NCI-H2107 (cell line): ENCODE data around the gene CTTN.
"Not testable (repeated sequence)": the region's sequence is repeated elsewhere in the genome, so short reads cannot be mapped to it uniquely, and the experiment has no call there.

ENCODE experiments used
- DNase-seq: peaks from one replicate; lab custom pipeline; 2025; lab: John Stamatoyannopoulos, UW

The CTTN gene

DNA sequence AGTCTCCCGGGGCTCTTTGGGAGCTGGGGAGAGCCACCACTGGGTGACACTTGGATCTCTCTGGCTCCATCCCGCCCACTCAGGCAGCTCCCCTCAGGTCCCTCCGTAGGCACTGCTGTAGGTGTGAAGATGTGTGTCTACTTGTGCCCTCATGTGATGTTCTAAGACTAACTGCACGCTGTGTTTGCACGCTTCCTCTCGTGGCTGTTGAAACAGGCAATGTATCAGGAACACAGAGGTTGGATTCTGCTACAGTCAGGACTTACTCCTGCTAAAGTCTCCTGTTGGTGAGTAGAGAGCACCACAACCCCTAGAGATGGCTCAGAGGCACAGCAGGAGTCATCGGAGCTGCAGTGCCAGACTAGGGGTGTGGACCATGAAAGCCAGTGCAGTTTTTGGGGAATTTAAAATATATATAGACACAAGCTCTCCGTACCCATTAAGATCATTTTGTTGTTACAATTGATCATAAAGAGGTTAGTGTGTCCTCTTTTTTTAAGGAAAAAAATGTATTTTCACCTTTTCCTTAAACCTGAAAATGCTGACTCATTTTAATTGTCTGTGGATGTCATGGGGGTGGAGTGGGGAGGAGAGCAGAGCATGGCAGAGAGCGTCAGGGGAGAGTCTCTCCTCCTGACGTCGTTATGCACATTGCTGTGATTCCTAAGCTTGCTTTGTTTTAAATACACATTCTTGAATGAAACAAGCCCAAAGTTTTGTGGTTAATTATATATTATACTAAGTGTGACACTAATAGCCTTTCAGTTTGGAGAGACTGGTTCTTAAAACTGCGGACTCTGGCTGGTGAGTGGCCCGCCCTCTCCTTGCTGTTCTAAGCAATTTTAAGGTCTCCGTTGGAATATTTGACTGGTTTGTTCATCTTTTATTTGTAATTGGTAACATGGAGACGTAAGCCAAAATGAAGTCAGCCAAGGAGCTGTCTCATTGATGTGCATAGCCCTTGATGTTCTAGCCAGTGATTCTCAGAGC is 16.2 kb upstream of the CTTN start:
- no peak for DNase-seq

DNA sequence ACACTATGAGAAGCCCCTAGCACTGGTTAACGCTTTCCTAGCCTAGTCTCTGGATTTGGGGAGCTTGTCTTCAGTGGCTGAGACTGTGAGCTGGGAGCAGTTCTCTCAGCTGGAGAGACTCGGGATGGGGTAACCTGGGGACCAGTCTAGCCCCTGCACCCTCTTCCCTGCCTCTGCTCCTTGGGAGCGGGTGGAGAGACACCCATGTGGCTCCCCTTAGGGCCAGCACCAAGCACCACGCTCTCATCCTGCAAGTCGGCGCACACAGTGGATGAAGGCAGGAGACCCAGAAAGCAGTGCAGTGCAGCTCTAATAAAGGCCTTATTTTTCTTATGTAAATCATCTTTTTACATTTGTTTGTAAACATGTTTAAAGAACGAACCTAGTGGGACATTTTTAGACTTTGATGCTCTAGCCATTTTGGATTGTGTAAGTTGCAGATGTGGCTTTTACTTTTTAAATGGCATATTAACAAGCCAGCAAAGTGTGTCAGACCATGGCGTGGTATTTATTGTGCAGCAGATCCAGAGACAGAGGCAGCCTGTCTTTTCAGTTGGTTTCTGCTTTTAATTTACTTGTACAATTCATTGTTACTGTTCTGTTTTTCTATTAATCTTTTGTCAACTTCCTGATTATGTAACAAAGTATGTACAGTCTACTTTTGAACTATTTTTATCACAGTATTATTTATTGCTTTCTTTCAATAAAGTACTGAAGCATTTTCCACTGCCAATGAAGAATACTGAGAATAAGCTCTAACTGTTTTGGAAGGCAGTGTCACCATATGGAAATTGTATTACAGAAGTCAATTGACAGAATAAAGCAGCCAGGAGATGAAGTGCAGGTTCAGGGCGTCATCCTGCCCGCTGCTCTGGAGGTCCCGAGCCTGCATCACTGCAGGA is 14.4 kb upstream of the CTTN start:
- no peak for DNase-seq

DNA sequence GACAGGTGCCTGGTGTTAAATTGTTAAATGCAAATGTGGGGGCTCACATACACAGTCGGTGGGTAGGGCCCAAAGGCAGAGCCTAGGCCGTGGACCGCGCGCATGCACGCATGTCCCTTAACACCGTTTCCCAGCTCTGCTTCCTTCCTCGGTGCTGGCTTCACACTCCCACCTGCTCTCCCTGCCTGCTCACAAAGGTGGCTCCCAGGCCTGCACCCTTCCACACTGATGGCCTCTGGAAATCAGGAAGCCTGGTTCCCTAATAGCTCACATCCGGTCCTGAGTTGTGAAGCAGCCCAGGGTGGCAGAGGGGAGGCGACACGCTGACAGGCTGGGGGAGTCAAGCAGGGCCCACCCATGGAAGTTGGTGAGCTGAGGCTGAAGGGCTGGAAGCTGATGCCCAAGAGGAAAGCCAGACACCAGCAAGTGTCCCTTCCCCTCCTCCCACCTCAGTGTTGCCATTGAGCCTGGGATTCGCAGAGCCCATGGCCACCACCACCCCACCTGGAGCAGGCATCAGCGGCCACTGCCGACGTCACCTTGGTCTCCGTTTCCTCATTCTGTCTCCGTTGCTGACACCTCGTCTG is 13.7 kb upstream of the CTTN start:
- DNase-seq, result no peak

DNA sequence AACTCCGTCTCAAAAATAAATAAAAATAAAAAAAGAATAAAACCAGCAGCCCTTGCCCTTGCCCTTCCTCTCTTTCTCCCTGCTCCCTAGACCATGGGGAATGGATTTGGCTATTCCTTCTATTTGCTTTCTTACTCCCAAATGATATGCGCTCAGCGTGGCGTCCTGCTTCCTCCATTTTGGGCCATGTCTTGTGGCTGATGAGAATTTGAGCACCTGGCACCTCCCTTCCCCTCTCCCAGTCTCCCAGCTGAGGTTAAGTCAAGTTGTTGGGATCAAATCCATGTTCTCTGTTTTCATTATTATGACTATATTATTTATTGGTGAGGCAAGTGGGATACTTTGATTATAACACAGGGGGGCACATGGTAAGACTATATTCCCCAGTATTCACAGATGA is 10.8 kb upstream of the CTTN start:
- DNase-seq, result no peak

DNA sequence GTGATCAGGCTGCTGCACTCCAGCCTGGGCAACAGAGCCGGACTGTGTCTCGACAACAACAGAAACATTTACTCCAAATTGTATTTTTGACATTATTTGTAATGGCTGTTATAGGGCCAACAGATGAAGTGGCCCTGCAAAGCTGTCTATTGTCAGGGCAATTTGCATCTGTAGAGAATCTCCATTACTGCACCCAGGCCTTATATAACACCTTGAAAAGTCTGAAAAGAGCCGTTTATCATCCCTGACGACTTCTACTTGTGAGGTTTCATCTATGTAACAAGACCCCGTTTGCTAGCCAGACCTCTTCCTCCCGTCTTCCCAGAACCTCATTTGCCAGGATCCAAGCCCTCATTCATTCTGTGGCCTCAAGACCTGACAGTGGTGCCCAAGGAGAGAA is 9.1 kb upstream of the CTTN start:
- no peak for DNase-seq

DNA sequence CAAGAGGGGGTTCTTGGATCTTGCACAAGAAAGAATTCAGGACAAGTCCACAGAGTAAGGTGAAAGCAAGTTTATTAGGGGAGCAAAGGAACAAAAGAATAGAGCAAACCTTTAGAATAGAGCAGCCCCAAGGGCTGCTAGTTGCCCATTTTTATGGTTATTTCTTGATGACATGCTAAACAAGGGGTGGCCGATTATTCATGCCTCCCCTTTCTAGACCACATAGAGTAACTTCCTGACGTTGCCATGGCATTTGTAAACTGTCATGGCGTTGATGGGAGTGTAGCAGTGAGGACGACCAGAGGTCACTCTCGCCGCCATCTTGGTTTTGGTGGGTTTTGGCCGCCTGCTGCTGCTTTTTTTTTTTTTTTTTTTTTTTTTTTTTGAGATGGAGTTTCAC is 7.4 kb upstream of the CTTN start:
- not testable (repeated sequence) for DNase-seq

DNA sequence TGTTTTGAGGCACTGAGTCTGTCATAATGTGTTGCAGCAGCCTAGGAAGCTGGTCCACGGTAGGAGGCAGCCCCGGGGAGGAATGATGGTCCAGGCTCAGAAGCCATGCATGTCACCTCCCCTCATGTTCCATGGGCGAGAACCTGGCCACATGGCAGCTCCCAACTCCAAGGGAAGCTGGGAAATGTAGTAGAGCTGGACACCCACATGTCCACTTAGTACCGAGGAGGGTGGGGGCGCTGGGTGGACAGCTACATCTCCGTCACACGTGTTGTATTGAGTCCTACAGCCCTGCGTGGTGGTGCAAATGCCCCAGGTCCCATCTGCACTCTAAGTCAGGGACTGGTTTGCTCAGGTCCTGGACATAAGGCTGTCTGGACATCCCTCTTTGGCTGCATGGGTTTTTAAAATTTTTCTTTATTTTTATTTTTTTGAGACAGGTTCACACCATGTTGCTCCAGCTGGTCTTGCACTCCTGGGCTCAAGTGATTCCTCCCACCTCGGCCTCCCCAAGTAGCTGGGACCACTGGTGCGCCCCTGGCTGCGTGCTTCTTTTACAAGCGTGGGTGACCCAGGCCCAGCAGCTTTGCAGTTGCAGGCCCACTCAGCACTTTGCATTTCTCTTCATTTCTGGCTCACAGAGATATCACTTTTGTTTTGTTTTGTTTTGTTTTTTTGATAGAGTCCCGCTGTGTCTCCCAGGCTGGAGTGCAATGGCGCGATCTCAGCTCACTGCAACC is 3.9 kb upstream of the CTTN start:
- no peak for DNase-seq

DNA sequence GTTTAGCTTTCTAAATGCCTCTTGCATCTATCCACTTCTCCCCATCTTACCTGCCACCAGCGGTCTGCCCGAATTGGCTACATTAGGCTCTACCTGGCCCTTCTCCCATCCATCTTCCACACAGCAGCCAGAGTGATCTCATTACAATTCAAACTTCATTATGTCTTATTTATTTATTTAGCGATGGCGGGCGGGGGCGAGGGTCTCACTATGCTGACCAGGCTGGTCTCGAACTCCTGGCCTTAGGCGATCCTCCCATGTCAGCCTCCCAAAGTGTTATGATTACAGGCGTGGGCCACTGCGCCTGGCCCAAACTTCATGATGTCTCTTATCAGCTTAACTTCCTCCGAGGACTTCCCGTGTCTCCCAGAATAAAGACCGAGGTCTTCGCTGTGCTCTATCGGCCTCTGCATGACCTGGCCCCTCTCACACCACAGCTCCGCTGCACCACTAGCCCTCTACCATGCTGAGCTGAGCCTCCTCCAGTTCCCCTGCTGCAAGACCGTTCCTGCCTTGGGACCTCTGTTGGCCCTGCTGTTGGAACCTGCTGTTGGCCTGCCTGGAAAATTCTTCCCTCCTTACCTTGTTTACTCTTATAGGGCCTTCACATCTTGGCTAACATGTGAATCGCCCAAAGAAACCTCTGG is 870 bp upstream of the CTTN start:
- no peak for DNase-seq

DNA sequence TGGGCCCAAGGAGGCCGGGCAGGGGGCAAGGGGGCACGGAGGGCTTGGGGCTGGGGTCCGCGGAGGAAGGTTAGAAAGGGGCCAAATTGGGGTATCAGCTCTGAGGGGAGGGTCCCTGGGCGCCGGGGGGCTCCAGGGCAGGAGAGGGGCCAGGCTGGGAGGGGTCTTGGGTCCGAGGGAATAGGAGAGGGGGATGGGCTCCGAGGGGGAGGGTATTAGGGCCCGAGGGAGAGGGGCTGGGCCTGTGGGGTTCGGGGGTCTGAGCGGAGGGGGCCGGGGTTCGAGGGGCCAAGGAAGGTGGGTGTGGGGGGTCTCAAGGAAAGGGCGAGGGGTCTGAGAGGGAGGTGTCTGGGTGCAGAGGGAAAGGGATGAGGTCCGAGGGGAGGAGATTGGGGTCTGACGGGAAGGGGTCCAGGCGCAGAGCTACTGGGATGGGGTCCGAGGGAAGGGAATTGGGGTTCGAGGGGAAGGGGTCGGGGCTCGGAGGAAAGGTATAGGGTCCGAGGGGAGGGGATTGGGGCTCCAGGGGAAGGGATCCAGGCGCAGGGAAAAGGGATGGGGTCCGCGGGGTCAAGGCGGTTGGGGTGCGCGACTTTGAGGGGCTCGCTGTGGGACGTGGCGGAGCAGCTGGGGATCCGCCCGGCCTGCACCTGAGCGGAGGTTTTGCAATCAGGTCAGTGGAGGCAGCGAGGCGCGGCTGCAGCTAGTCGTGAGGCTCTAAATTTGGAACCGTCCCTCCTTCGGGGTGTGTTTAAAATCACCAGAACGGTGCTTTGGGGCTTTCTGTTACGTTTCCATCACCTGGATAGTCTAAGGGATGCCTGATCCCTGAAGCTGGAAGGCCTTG is 728 bp downstream of the CTTN start:
- DNase-seq, result no peak

DNA sequence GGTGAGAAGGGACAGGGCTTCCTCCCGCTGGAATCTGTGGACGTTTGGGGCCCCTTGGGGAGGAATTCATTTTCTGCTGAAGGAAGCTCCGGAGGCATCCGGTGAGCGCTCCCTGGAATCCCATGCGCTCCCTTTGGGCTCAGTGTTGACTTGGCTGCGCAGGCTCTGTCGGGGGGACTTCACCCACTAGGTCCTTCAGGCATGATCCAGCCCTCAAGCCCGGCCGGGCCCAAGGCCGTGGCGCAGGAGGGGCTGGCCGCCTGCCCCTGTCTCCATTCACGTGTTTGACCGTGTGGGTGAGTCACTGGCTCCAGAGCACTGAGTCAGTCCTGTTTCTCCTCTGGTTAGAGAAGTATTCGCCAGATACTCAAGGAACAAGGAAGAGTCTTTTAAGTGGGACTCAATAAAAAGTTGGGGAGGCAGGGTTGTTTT is 1.4 kb downstream of the CTTN start:
- DNase-seq, result no peak

DNA sequence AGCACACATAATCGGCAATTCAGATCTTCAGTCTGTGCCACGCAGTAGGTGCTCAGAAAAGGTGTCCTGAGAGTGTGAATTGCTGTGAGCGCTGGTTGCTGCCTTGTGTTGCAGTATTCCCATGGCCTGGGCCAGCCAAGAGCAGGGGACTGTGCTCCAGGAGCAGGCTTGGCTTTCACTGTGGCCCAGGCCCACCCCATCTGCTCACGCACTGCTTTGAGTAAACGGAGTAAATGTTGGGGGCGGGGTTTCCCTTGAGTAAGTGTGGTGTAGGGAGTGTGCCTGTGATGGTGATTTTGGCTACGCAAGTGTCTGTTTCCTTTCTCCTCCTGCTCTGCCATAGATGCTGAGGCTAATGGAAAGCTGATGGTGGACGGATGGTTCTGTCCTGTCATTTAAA is 2.3 kb downstream of the CTTN start:
- no peak for DNase-seq

DNA sequence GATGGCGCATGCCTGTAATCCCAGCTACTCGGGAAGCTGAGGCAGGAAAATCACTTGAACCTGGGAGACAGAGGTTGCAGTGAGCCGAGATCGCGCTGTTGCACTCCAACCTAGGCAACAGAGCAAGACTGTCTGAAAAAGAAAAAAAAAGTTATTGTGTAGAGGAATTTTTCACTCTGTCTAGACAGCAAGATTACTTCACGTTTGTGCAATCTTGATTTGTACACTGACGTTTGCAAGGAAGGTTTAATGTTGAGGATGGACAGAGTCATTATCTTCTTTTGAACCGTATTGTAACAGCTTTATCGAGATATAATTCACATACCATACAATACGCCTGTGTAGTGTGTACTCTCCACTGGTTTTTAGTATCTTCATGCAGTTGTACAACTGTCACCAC is 3.7 kb downstream of the CTTN start:
- DNase-seq, result no peak

DNA sequence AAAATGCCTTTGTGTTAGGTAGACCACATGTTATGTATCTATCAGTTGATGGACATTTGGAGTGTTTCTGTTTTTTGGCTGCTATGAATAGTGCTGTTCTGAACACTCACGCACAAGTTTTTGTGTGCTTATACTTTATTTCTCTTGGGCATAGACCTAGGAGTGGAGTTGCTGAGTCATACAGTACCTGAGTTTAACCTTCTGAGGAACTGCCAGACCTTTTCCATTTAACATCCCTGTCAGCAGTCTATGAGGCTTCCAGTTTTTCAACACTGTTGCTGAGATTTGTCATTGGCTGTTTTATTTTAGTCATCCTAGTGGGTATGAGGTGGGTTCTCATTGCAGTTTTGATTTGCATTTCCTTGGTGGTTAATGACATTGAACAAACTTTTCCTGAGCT is 4.4 kb downstream of the CTTN start:
- DNase-seq, result no peak

DNA sequence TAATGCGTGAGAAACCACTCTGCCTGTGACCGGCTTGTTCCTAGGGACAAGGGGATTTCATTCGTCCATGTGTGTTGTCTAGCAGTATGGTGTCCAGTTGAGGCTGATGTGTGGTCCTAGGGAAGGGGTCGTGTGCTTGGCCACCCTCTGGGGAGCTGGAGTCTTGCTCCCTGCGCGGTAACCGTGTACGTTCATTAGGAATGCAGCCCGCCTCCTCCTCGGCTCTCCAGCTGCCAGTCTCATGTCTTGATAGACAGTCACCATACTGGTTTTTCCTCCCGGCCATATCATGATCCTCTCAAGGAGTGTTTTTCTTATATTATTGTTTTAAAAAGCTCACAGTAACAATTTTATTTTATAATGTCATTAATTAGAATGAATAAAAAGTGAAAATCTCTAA is 5.9 kb downstream of the CTTN start:
- no peak for DNase-seq

DNA sequence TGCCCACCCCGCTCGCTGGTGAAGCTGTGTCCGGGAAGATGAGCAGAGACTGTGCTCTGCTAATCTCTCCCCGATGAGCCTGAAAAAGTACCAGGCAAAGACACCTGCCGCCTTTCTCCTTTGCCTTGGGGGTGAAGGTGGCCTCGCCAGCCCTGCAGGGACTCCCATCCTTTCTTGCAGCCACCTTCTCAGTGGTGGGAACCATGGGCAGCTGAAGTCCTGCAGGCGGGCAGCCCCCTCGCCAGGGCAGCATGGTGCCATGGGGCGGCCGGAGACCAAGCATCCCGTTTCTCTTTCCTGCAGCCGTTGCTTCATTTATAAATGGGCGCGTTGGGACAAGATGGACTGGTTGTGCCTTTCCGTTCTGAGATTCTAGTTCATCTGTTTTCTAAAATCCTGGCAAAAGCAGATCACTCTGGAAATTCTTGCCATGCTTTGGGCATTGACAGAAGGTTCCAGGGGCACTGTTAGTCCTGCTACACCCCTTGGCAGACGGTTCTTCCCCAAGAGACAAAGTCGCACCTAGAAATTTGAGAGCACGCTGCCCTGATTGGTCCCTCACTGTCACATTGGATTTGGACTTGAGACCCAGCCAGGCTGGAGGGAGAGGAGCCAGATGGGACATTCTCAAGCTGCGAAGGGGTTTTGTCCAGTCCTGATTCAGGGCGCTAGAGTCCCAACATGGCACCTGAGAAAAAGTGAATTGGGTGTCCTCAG is 7.5 kb downstream of the CTTN start:
- DNase-seq, result no peak

DNA sequence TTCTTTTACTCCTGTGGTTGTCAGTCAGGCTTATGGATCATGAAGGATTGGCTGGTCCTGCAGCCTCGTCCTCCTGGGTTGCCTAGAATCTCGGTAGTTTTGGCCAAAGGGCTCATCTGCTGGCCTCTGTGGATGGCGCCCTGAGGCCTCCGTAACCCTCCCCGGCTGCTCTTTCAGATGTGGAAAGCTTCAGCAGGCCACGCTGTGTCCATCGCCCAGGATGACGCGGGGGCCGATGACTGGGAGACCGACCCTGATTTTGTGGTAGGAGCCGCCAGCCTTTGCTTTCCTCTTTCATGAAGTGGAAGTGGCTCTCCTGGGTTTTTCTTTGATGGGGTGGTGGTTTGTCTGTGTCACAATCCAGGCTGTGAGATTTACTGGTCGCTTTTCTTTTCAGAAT is 8.8 kb downstream of the CTTN start:
- no peak for DNase-seq

DNA sequence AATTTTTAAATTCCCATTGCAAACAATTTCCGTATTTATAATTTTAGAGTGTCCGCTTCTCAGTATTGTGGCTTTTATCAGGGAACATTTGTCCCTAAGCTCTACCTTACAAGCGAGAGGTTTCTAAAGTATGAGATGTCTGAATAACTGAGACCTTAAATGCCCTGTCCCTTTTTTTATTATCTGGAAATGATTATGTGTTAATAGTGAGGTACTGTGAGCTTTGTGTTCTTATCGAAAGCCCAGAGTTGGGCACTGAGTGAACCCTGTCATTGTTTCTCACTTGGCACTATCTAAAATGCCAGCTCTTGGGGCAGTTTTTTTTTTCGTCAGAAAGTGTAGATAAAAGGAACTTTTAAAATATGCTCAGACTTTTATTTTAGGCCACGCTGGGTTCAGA is 9.5 kb downstream of the CTTN start:
- no peak for DNase-seq

DNA sequence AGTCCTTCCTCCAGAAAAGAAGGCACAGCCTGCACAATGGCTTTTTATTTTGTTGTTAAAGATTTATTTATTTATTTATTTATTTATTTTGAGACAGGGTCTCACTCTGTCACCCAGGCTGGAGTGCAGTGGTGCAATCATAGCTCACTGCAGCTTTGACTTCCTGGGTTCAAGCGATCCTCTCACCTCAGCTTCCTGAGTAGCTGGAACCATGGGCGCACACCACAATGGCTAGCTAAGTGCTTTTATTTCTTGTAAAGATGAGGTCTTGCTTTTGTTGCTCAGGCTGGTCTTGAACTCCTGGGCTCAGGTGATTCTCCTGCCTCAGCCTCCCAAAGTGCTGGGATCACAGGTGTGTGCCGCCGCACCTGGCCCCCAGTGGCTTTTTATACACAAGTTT is 10.0 kb downstream of the CTTN start:
- not testable (repeated sequence) for DNase-seq

DNA sequence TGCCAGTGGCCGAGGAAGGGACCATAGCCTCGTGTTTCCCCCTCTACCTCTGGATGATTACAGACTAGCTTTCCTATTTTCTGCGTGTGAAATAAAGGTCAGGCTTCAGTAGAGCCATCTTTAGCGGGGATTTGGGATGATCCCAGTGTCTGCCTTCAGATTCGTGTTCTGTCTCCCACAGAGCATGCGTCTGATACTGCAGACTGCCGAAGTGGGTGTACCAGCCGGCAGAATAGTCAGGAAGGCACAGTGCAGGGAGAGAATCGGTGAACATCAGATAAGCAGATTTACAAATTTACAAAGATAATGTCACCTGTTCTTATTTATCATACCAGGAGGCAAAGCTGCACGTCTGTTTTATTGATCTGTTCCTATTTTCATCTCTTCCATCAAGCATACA is 11.1 kb downstream of the CTTN start:
- DNase-seq, result no peak

DNA sequence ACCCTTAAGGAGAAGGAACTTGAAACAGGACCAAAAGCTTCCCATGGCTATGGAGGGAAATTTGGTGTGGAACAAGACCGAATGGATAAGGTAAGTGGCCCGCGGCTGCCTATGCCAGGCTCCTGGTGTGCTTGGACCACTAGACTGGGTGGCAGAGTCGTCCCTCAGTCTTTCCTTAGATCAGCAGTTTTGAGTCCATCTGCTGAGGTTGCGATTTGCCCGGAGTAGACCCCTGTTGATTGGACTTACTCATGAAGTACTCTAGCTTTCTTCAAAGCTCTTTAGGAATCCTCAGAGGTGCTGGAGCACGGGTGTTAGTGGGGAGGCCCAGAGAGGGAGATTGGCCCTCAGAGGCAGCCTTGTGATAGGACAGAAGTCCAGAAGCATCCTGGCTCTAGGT is 11.5 kb downstream of the CTTN start:
- no peak for DNase-seq
